A549 (cell line): Measurements from ENCODE around the gene SLC30A7. TPM values are rescaled to one million over a fixed set of nuclear protein-coding genes. Genes with fewer than 3 reads are reported as not detected.
A peak's percentile ranks its signal among the peaks of the same experiment; 100 is the strongest.
"Not testable (repeated sequence)": the region's sequence is repeated elsewhere in the genome, so short reads cannot be mapped to it uniquely, and the experiment has no call there.

ENCODE experiments used
- ATAC-seq, 2 experiments: fragments of 200-7000 bp in 1 of 2; fragments of >200 bp in 1 of 2; cut with Nextera tagmentation in 1 of 2; cut with Tn5 transposase in 1 of 2; 3 replicates each; pipeline versions ENCODE4 v1.8.0 to v1.9.1; 2018 to 2020; ENCODE audit warnings: mild to moderate bottlenecking in 1 of 2, moderate library complexity in 1 of 2
- CTCF ChIA-PET: fragments of 300-600 bp; sonication (Branson Sonifier 250); formaldehyde crosslinking; extraction: SDS; loops from one replicate; lab custom pipeline; 2021; ENCODE audit warnings: antibody characterized with exemption, inconsistent platforms; lab: Yijun Ruan, JAX
- POLR2A ChIA-PET: fragments of 350-600 bp; formaldehyde crosslinking; extraction: SDS; loops from one replicate; lab custom pipeline; 2021; ENCODE audit warnings: antibody characterized with exemption, inconsistent platforms; lab: Yijun Ruan, JAX
- DNase-seq, 2 experiments: peaks; one replicate each; pipeline versions ENCODE4 v3.0.0 to v3.0.0-alpha.2; 2011 to 2016; ENCODE audit warnings: low read depth in 1 of 2, low spot score in 1 of 2
- FAIRE-seq: peaks from 2 replicates; lab custom pipeline; 2011; peaks lifted over from hg19 to GRCh38; lab: Jason Lieb, UNC
- H3K27ac ChIP-seq, 2 experiments: fragments of >200 bp; sonication (Bioruptor Twin); formaldehyde crosslinking; 3 replicates each; pipeline ENCODE4 v1.5.1; 2016 to 2017
- H3K4me1 ChIP-seq: fragments of >200 bp; sonication (Bioruptor Twin); formaldehyde crosslinking; 3 replicates; pipeline ENCODE4 v1.6.1; 2016
- H3K4me2 ChIP-seq: fragments of >200 bp; sonication (Bioruptor Twin); formaldehyde crosslinking; 3 replicates; pipeline ENCODE4 v1.6.1; 2016
- H3K4me3 ChIP-seq: fragments of >200 bp; sonication (Bioruptor Twin); formaldehyde crosslinking; 3 replicates; pipeline ENCODE4 v1.5.1; 2016
- H3K9me3 ChIP-seq: fragments of >200 bp; sonication (Bioruptor Twin); formaldehyde crosslinking; 3 replicates; pipeline ENCODE4 v1.6.1; 2016
- BHLHE40 ChIP-seq: IDR thresholded peaks from 2 replicates; pipeline ENCODE4 v1.6.1; 2012; ENCODE audit warnings: low read depth, low read length, inconsistent platforms
- CBX8 ChIP-seq: fragments of 200-600 bp; sonication (generic); IDR thresholded peaks from 2 replicates; pipeline ENCODE4 v1.6.1; 2016
- CHD2 ChIP-seq: fragments of 150-350 bp; IDR thresholded peaks from 2 replicates; pipeline ENCODE4 v1.6.1; 2014; ENCODE audit warnings: low read length; ENCODE audit not compliant: partially characterized antibody
- EHMT2 ChIP-seq: fragments of 200-600 bp; sonication (generic); IDR thresholded peaks from 2 replicates; pipeline ENCODE4 v1.6.1; 2016; ENCODE audit warnings: antibody characterized with exemption, low read depth, mild to moderate bottlenecking, moderate library complexity
- ESRRA ChIP-seq: fragments of 150-350 bp; IDR thresholded peaks from 2 replicates; pipeline ENCODE4 v1.6.1; 2014; ENCODE audit warnings: mild to moderate bottlenecking, low read length, borderline replicate concordance
- HEYL ChIP-seq: fragments of 250-450 bp; sonication (Bioruptor Pico); IDR thresholded peaks from 2 replicates; pipeline ENCODE4 v1.8.0; 2021; ENCODE audit warnings: mild to moderate bottlenecking, moderate library complexity
- HOXB13 ChIP-seq: fragments of 250-450 bp; sonication (Bioruptor Pico); IDR thresholded peaks from 2 replicates; pipeline ENCODE4 v1.5.0; 2020; ENCODE audit warnings: low read depth, mild to moderate bottlenecking, moderate library complexity
- NFE2L2 ChIP-seq: fragments of 150-350 bp; conservative IDR thresholded peaks from 2 replicates; pipeline ENCODE4 v1.6.1; 2014; ENCODE audit warnings: low read length
- RARB ChIP-seq: fragments of 250-450 bp; sonication (Bioruptor Pico); IDR thresholded peaks from 2 replicates; pipeline ENCODE4 v1.8.0; 2021; ENCODE audit warnings: mild to moderate bottlenecking, moderate library complexity
- SREBF2 ChIP-seq: fragments of 450-650 bp; IDR thresholded peaks from 2 replicates; pipeline ENCODE4 v1.6.1; 2014; ENCODE audit warnings: mild to moderate bottlenecking, moderate library complexity
- TP53 ChIP-seq: fragments of 250-450 bp; sonication (Bioruptor Pico); IDR thresholded peaks from 2 replicates; pipeline ENCODE4 v1.5.0; 2021; ENCODE audit warnings: mild to moderate bottlenecking, moderate library complexity
- ZC3H11A ChIP-seq: fragments of 450-650 bp; IDR thresholded peaks from 2 replicates; pipeline ENCODE4 v1.6.1; 2014; ENCODE audit warnings: antibody characterized with exemption, mild to moderate bottlenecking
- WGBS: methylation state at CpG from one replicate; pipeline ENCODE4 v1.1.6; 2017; ENCODE audit errors: missing lambda C conversion rate; 5-methylcytosine and 5-hydroxymethylcytosine counted together
- polyA plus RNA-seq, 4 experiments: library from polyadenylated mRNA; depleted of rRNA in 3 of 4; stranded (reverse); fragments of >200 nt; fragmentation: RNase III in 1 of 4; extraction: RNeasy Plus Mini Kit Qiagen cat#74134 plus additional on column Dnase treatment in 1 of 4; gene quantifications; 2 replicates in 3 of 4; 3 replicates in 1 of 4; pipeline ENCODE4 v1.2.3, GENCODE V29; 2011 to 2017
- TF ChIP-seq, protein P1 (sequence below): fragments of 150-350 bp; IDR thresholded peaks from 2 replicates; pipeline ENCODE4 v1.6.1; 2014; ENCODE audit warnings: low read depth, mild to moderate bottlenecking, low read length
- TF ChIP-seq, protein P2 (sequence below): fragments of 250-450 bp; sonication (Bioruptor Pico); IDR thresholded peaks from 2 replicates; pipeline ENCODE4 v1.5.0; 2020; ENCODE audit warnings: low read depth, mild to moderate bottlenecking, moderate library complexity
- TF ChIP-seq, protein P3 (sequence below): IDR thresholded peaks from 2 replicates; pipeline ENCODE4 v1.6.1; 2012; ENCODE audit warnings: low read depth, borderline replicate concordance
- TF ChIP-seq, protein P4 (sequence below): fragments of 250-450 bp; sonication (Bioruptor Pico); IDR thresholded peaks from 2 replicates; pipeline ENCODE4 v1.5.0; 2021; ENCODE audit warnings: mild to moderate bottlenecking, moderate library complexity, borderline replicate concordance

SLC30A7 gene
- polyA plus RNA-seq, 2 of the 4 experiments (the other 2 are of a cell fraction), result 4.3 to 9.6 TPM

DNA sequence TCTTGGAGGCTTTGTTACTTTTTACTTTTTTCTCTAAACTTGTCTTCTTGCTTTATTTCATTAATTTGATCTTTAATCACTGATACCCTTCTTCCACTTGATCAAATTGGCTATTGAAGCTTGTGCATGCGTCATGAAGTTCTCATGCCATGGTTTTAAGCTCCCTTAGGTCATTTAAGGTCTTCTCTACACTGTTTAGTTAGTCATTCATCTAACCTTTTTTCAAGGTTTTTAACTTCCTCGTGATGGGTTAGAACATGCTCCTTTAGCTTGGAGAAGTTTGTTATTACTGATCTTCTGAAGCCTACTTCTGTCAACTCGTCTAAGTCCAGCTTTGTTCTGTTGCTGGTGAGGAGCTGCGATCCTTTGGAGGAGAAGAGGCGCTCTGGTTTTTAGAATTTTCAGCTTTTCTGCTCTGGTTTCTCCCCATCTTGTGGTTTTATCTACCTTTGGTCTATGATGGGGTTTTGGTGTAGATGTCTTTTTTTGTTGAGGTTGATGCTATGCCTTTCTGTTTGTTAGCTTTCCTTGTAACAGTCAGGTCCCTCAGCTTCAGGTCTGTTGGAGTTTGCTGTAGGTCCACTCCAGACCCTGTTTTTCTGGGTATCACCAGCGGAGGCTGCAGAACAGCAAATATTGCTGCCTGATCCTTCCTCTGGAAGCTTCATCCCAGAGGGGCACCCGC, 53.0 kb downstream of the SLC30A7 start:
- POLR2A ChIA-PET, FAIRE-seq, H3K4me3 ChIP-seq, H3K9me3 ChIP-seq, ATAC-seq, H3K4me1 ChIP-seq, H3K27ac ChIP-seq, DNase-seq: not testable (repeated sequence)
- 91% methylated on average over 6 of the region's 7 CpGs for WGBS
- CTCF ChIA-PET, result interaction anchor here (1.2 kb wide), 1 partner anchor 409 kb away, joined by 4 read pairs; no protein-coding TSS in a partner anchor
- H3K4me2 ChIP-seq, result 0 out of 3 replicates have a peak overlapping the region, but pooled peaks have one; percentile 23

DNA sequence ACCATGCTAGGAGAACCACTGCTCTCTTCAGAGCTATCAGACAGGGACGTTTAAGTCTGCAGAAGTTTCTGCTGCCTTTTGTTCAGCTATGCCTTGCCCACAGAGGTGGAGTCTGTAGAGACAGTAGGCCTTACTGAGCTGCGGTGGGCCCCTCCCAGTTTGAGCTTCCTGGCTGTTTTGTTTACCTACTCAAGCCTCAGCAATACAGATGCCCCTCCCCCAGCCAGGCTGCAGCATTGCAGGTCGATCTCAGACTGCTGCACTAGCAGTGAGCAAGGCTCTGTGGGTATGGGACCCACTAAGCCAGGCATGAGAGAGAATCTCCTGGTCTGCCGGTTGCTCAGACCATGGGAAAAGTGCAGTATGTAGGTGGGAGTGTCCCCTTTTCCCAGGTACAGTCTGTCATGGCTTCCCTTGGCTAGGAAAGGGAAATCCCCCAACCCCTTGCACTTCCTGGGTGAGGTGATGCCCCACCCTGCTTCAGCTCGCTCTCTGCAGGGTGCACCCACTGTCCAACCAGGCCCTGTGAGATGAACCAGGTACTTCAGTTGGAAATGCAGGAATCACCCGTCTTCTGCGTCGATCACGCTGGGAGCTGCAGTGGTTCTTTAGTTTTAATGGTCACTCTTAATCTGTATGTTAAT, 53.7 kb downstream of the SLC30A7 start:
- FAIRE-seq, ATAC-seq, H3K27ac ChIP-seq, H3K4me3 ChIP-seq, H3K9me3 ChIP-seq, H3K4me1 ChIP-seq, POLR2A ChIA-PET: not testable (repeated sequence)
- 0 out of 3 replicates have a peak overlapping the region, but pooled peaks have one; percentile 23 for H3K4me2 ChIP-seq
- peak in 1 of 2 experiments; percentile 29 for DNase-seq
- CTCF ChIA-PET, result interaction anchor here (1.2 kb wide), 1 partner anchor 408 kb away, joined by 4 read pairs; no protein-coding TSS in a partner anchor
- WGBS, result 74% methylated on average over 7 of the region's 9 CpGs

DNA sequence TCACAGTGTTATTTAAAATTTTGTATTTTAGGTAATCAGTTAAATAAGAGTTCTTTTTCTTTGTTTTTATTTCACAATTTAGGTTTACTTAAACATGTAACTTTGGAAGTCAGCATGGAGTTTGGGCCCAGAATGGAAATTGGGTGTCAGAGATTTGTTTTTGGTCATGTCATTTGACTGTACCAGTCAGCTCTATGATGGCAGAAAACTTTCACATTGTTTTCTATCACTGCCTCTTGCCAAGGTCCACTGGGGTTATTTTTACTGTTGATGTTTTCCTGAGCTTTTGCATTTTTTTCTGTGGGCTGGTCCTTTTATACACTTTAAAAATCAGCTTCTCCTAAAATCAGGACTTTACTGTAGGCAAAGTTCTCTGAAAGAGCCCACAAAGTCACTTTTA, 54.4 kb downstream of the SLC30A7 start:
- Histone ChIP-seq H3K27ac (no peak overlapping the region), H3K4me2 (no peak overlapping the region), H3K4me1 (peaks cover 14% of the 10 kb centered on the region), H3K4me3 (no peak overlapping the region), H3K9me3 (no peaks in the 10 kb centered on the region)
- CTCF ChIA-PET, result interaction anchor here (1.0 kb wide), 1 partner anchor 338 kb away, joined by 3 read pairs; no protein-coding TSS in a partner anchor
- no peak for FAIRE-seq
- DNase-seq, result no peak
- ATAC-seq, result no peak
- POLR2A ChIA-PET, result no interaction called here
- no peak for TF ChIP-seq CBX8
- no peak for TF ChIP-seq EHMT2
- no peak for TF ChIP-seq HOXB13
- TF ChIP-seq ZC3H11A, result no peak
- no peak for TF ChIP-seq HEYL (CRISPR knock-in tag)
- no peak for TF ChIP-seq CHD2
- TF ChIP-seq, protein P1, sequence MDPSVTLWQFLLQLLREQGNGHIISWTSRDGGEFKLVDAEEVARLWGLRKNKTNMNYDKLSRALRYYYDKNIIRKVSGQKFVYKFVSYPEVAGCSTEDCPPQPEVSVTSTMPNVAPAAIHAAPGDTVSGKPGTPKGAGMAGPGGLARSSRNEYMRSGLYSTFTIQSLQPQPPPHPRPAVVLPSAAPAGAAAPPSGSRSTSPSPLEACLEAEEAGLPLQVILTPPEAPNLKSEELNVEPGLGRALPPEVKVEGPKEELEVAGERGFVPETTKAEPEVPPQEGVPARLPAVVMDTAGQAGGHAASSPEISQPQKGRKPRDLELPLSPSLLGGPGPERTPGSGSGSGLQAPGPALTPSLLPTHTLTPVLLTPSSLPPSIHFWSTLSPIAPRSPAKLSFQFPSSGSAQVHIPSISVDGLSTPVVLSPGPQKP, result no peak
- TF ChIP-seq, protein P2, sequence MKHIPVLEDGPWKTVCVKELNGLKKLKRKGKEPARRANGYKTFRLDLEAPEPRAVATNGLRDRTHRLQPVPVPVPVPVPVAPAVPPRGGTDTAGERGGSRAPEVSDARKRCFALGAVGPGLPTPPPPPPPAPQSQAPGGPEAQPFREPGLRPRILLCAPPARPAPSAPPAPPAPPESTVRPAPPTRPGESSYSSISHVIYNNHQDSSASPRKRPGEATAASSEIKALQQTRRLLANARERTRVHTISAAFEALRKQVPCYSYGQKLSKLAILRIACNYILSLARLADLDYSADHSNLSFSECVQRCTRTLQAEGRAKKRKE (CRISPR knock-in tag), result no peak
- TF ChIP-seq, protein P3, sequence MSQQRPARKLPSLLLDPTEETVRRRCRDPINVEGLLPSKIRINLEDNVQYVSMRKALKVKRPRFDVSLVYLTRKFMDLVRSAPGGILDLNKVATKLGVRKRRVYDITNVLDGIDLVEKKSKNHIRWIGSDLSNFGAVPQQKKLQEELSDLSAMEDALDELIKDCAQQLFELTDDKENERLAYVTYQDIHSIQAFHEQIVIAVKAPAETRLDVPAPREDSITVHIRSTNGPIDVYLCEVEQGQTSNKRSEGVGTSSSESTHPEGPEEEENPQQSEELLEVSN, result no peak
- no peak for TF ChIP-seq TP53 (CRISPR knock-in tag)
- TF ChIP-seq BHLHE40, result no peak
- TF ChIP-seq, protein P4, sequence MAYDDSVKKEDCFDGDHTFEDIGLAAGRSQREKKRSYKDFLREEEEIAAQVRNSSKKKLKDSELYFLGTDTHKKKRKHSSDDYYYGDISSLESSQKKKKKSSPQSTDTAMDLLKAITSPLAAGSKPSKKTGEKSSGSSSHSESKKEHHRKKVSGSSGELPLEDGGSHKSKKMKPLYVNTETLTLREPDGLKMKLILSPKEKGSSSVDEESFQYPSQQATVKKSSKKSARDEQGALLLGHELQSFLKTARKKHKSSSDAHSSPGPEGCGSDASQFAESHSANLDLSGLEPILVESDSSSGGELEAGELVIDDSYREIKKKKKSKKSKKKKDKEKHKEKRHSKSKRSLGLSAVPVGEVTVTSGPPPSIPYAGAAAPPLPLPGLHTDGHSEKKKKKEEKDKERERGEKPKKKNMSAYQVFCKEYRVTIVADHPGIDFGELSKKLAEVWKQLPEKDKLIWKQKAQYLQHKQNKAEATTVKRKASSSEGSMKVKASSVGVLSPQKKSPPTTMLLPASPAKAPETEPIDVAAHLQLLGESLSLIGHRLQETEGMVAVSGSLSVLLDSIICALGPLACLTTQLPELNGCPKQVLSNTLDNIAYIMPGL, result no peak
- TF ChIP-seq SREBF2, result no peak
- no peak for TF ChIP-seq NFE2L2
- no peak for TF ChIP-seq ESRRA
- TF ChIP-seq RARB (CRISPR knock-in tag), result no peak
